ENCODE results near the gene ZNF746. TPM values are rescaled to one million over a fixed set of nuclear protein-coding genes. Genes with fewer than 3 reads are reported as not detected.

ZNF746 gene
- total RNA-seq (10 to 100 TPM in 4 of 9 donors, 1 to 10 TPM in 5; 6.7 to 12.8 (median 8.8) TPM), polyA plus RNA-seq (1 to 10 TPM; 5.5 to 6.8 TPM)
- long read RNA-seq, donor 1, partial matches to known transcripts, result 3 of 15 reads
- long read RNA-seq, donor 1, other reads (novel, unspliced or antisense), result 7 of 15 reads
- long read RNA-seq, donor 2, partial matches to known transcripts, result 0 of 15 reads
- long read RNA-seq, donor 2, other reads (novel, unspliced or antisense), result 15 of 15 reads
- long read RNA-seq, donor 3, partial matches to known transcripts, result 3 of 17 reads
- long read RNA-seq, donor 3, other reads (novel, unspliced or antisense), result 8 of 17 reads

- DNase-seq (peak; percentile 78 to 93 (median 85)), ATAC-seq (peak; percentile 56 to 96 (median 91))
- WGBS, 4 donors, result 0 to 1% (median 0%) methylated on average over 33 to 109 of the region's 109 CpGs
- intact Hi-C loops (cut with DNase I), result loop anchor here in 5 of 10 donors (2.0 to 10.0 kb wide), 7 partner anchors 75 to 237 kb away; partner anchors contain the start of gene ZNF783 (in 2 of the 5)
- peak within 1 kb of the TSS; percentile 67 to 90 (median 82) for H3K27ac ChIP-seq
- no peaks in the 10 kb centered on the region for H3K9me3 ChIP-seq
- TF ChIP-seq CTCF (IDR thresholded peaks at IDR 0.05) (peak in 10 of 12 donors; percentile 26 to 90 (median 62)), POLR2A (IDR thresholded peaks at IDR 0.05) (peak in 1 of 2 donors; percentile 27)
- H3K27me3 ChIP-seq, result no peaks in the 10 kb centered on the region
- H3K4me3 ChIP-seq, result peak within 1 kb of the TSS; percentile 53 to 89 (median 75)
- peaks cover 0 to 19% (median 15%) of the 10 kb centered on the region in 9 donors for H3K36me3 ChIP-seq
- H3K4me1 ChIP-seq, result peaks cover 0 to 30% (median 19%) of the 10 kb centered on the region in 12 donors
Measured at GRCh38 chr7:149497467-149498261, at the start of gene ZNF746. TSS of gene ZNF746 (minus strand) at chr7:149497809. CDS start at chr7:149497536, 273 bp downstream.

GRCh38 chr7:149547126-149547525 is 49.5 kb upstream of the ZNF746 start:
- no peak for TF ChIP-seq CTCF (IDR thresholded peaks at IDR 0.05)
- TF ChIP-seq POLR2A (IDR thresholded peaks at IDR 0.05), result no peak
- Histone ChIP-seq H3K27ac (no peak overlapping the region), H3K36me3 (peaks cover 0 to 66% (median 58%) of the 10 kb centered on the region in 9 donors), H3K27me3 (no peaks in the 10 kb centered on the region), H3K4me3 (no peak overlapping the region), H3K9me3 (no peaks in the 10 kb centered on the region), H3K4me1 (no peaks in the 10 kb centered on the region)
- WGBS, 4 donors, result 86 to 96% (median 93%) methylated on average over 3 of the region's 3 CpGs
- intact Hi-C loops (cut with DNase I), result no loop called here
- no peak for DNase-seq
- peak in 1 of 4 donors; percentile 13 for ATAC-seq

DNA sequence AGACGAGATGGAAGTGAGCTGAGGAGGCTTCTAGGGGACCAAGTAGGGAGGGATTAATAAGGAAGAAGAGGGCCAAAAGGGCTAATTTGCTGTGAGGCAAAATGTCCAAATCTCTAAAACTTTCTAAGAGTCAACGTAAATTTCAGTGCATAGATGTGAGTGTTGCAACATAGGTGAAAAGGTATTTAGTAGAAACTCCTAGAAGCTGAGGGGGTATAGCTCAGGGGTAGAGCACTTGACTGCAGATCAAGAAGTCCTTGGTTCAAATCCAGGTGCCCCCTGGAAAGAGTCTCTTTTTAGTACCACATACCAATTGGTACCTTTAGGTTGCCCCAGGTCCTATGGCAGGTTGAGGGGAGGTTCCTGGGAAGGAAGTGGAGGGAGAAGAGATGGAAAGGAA is 48.7 kb upstream of the ZNF746 start:
- intact Hi-C loops (cut with DNase I), result no loop called here
- TF ChIP-seq CTCF (IDR thresholded peaks at IDR 0.05) (no peak), POLR2A (IDR thresholded peaks at IDR 0.05) (no peak)
- 87 to 93% (median 88%) methylated on average over 2 of the region's 2 CpGs for WGBS, 4 donors

GRCh38 chr7:149544028-149544427 is 46.4 kb upstream of the ZNF746 start:
- DNase-seq (no peak), ATAC-seq (no peak)
- peaks cover 0 to 35% (median 29%) of the 10 kb centered on the region in 9 donors for H3K36me3 ChIP-seq
- 39 to 64% (median 61%) methylated on average over 3 of the region's 3 CpGs for WGBS, 4 donors
- TF ChIP-seq CTCF (IDR thresholded peaks at IDR 0.05), result no peak
- no peak for TF ChIP-seq POLR2A (IDR thresholded peaks at IDR 0.05)
- no peaks in the 10 kb centered on the region for H3K4me1 ChIP-seq
- intact Hi-C loops (cut with DNase I), result no loop called here
- no peak overlapping the region for H3K4me3 ChIP-seq
- no peaks in the 10 kb centered on the region for H3K27me3 ChIP-seq
- no peak overlapping the region for H3K27ac ChIP-seq
- H3K9me3 ChIP-seq, result peaks cover 0 to 20% (median 7%) of the 10 kb centered on the region in 12 donors

More for the DNA sequence above, 48.7 kb upstream of the ZNF746 start:
- Histone ChIP-seq H3K9me3 (peaks cover 0 to 7% (median 2%) of the 10 kb centered on the region in 12 donors), H3K27ac (no peak overlapping the region), H3K36me3 (peaks cover 0 to 58% (median 52%) of the 10 kb centered on the region in 9 donors), H3K4me3 (no peak overlapping the region), H3K4me1 (no peaks in the 10 kb centered on the region), H3K27me3 (no peaks in the 10 kb centered on the region)
- ATAC-seq (no peak), DNase-seq (no peak)

Data from heart left ventricle (tissue), 16 donors.